ENCODE results near the gene MVK.

DNA sequence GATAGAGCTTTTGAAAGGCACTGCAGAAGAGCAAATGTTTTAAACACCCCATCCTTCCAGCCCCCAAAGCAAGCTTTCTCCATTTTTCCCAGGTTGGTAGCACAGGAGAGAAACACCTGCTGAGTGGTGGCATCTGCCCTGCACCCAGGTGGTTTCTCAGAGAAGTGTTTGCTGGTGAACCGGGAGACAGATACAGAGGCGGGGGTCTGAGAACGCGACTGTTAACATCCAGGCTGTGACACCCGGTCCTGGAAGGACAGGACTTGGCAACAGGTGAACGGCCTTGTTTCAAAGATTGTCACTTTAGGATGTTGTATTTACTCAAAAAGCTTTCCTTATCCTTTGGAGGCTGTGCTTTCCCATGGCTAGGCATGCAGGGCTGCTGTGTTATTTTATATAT, 18.8 kb upstream of the MVK start:
- TF ChIP-seq, protein P1, sequence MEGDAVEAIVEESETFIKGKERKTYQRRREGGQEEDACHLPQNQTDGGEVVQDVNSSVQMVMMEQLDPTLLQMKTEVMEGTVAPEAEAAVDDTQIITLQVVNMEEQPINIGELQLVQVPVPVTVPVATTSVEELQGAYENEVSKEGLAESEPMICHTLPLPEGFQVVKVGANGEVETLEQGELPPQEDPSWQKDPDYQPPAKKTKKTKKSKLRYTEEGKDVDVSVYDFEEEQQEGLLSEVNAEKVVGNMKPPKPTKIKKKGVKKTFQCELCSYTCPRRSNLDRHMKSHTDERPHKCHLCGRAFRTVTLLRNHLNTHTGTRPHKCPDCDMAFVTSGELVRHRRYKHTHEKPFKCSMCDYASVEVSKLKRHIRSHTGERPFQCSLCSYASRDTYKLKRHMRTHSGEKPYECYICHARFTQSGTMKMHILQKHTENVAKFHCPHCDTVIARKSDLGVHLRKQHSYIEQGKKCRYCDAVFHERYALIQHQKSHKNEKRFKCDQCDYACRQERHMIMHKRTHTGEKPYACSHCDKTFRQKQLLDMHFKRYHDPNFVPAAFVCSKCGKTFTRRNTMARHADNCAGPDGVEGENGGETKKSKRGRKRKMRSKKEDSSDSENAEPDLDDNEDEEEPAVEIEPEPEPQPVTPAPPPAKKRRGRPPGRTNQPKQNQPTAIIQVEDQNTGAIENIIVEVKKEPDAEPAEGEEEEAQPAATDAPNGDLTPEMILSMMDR (conservative IDR thresholded peaks at IDR 0.05) = no peak
- no peak for TF ChIP-seq EZH2 (IDR thresholded peaks at IDR 0.05; ENCODE audit: low read depth)

All from PC-9 (cell line).